Stimulated activated CD4-positive, alpha-beta T cell treated with anti-CD3 and anti-CD28 coated beads, Interleukin-12 subunit alpha, Interleukin-12 subunit beta, amount 100 ng/mL, for 4 hours (primary cell): ENCODE data around the gene YEATS2.
"Not testable (repeated sequence)": the region's sequence is repeated elsewhere in the genome, so short reads cannot be mapped to it uniquely, and the experiment has no call there.

Experiments
- DNase-seq: peaks from one replicate; pipeline ENCODE4 v3.0.0-alpha.2; 2020

Gene YEATS2

GRCh38 chr3:183718012-183718411 is 20.4 kb downstream of the YEATS2 start:
- DNase-seq = no peak

GRCh38 chr3:183725387-183725786 is 27.8 kb downstream of the YEATS2 start:
- DNase-seq = no peak

DNA sequence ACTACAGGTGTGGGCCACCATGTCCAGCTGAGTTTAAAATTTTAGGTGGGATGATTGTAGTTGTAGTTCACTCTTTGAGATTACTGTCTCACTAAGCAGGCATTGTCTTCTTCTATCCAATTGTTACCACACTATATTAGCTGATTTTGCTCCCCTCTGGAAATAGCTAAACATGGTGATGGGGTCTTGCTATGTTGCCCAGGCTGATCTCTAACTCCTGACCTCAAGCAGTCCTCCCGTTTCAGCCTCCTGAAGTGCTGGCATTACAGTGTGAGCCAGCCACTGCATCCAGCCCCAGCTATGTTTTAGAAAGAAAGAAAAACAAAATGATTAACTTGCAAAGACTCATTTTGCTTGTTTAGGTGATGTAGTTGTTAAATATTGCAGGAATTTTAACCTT is 30.6 kb downstream of the YEATS2 start:
- DNase-seq = no peak

GRCh38 chr3:183730361-183730760 is 32.8 kb downstream of the YEATS2 start:
- no peak for DNase-seq

DNA sequence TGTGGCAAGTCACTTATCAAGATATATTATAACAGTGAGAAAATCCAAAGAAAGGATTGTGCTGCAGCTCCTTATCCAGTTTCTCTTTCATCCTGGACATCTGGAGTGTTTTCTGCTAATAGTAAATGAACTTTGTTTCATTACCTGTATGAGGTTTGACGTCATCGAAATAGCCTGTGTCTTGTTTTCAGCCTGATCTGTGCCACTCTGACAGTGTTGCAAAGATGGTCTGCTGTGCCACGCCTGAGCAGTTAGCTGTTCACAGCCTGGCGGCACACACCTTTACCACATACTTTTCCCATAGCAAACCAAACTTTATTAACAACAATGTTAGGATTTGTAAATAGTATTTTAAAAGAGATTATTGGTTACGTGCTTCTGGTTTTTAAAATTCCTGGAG is 34.0 kb downstream of the YEATS2 start:
- DNase-seq = no peak

GRCh38 chr3:183733553-183733952 is 36.0 kb downstream of the YEATS2 start:
- DNase-seq = no peak

DNA sequence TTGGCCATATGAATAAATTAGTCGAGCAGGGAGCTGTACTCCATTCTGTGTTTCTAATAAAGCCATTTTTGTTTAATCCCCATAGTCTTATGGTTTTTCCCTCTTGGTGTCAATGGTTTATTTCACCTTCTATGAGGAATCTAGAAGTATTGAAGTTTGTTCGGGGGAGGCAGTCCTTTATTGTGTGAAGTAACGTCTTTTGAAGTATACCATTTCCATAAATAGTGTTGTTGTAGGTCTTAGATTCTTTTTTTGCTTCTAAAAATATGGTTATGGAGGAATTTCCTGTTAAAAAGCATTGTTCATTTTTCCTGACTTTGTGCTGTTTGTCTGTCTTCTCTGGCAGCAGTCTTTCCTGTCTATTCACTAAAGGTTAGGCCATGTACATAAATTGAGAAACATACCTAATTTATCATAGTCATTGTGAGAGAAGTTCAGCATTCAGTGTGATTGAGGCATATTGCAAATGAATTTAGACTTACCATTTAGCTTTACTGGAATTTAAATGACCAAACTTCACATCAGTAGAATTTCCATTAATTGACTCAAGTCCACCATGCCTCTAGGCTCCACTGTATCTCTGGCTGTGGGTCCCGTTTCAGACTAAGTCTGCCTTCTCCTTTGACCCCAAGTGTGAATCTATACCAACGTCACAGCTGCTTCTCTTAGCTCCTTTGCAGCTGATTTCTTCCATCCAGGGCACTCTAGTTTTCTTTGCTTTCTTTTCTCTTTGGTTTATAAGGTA is 37.3 kb downstream of the YEATS2 start:
- DNase-seq = no peak

DNA sequence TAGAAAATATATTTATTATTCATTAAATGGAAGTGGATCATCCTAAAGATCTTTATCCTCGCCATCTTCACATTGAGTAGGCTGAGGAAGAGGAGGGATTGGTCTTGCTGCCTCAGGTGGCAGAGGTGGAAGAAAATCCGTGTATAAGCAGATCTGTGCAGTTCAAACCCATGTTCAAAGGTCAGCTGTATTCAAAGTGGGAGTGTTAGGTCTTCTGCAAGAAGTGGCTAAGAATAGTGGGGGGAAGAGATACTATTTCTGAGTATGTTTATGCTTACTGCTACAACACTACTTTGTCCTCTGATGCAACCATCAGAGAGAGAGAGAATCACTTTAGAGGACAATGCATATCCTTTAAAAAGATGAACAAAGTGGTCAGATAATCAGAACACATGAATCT is 39.5 kb downstream of the YEATS2 start:
- no peak for DNase-seq

DNA sequence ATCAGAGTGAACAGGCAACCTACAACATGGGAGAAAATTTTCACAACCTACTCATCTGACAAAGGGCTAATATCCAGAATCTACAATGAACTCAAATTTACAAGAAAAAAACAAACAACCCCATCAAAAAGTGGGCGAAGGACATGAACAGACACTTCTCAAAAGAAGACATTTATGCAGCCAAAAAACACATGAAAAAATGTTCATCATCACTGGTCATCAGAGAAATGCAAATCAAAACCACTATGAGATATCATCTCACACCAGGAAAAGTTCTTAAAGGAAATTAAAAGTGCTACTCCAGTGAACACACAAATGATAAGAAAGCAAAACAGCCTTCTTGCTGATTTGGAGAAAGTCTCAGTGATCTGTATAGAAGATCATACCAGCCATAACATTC is 42.6 kb downstream of the YEATS2 start:
- DNase-seq = not testable (repeated sequence)

GRCh38 chr3:183743231-183743630 is 45.6 kb downstream of the YEATS2 start:
- no peak for DNase-seq

GRCh38 chr3:183745300-183746098 is 47.9 kb downstream of the YEATS2 start:
- DNase-seq = no peak

DNA sequence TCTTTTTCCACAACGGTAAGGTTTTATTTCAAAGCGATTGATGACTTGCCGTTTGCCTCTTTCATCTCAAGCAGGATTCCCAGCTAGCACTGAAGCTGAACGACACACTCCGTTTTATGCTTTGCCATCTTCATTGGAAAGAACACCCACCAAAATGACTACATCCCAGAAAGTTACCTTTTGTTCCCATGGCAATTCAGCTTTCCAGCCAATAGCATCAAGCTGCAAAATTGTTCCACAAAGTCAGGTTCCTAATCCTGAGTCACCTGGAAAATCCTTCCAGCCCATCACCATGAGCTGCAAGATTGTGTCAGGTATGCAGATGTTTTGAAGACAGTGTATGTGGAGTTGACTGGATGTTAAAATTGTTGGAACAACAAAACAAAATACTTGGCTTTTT is 56.5 kb downstream of the YEATS2 start:
- DNase-seq = no peak

DNA sequence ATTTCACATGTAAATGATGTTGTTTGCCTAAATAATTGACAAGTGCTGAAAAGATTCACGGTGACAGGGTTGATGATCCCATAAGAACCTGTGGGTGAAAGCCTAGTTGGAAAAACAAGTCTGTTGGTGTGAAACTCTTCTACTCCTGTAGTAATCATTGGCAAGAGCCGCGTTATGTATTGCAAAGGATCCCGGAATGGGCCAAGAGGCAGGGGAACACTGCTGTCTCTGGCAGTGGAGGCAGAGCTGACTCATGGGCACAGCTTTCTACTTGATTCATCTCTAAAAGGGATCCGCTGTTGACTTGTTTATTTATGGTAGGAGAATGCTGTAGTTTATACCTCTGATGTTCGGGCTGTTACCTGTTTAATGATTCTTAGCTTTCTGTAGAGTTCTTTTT is 64.7 kb downstream of the YEATS2 start:
- DNase-seq = no peak

- DNase-seq = no peak
These were observed 67.5 kb downstream of the YEATS2 start for GRCh38 chr3:183764847-183765731.

GRCh38 chr3:183766107-183766506 is 68.5 kb downstream of the YEATS2 start:
- no peak for DNase-seq

DNA sequence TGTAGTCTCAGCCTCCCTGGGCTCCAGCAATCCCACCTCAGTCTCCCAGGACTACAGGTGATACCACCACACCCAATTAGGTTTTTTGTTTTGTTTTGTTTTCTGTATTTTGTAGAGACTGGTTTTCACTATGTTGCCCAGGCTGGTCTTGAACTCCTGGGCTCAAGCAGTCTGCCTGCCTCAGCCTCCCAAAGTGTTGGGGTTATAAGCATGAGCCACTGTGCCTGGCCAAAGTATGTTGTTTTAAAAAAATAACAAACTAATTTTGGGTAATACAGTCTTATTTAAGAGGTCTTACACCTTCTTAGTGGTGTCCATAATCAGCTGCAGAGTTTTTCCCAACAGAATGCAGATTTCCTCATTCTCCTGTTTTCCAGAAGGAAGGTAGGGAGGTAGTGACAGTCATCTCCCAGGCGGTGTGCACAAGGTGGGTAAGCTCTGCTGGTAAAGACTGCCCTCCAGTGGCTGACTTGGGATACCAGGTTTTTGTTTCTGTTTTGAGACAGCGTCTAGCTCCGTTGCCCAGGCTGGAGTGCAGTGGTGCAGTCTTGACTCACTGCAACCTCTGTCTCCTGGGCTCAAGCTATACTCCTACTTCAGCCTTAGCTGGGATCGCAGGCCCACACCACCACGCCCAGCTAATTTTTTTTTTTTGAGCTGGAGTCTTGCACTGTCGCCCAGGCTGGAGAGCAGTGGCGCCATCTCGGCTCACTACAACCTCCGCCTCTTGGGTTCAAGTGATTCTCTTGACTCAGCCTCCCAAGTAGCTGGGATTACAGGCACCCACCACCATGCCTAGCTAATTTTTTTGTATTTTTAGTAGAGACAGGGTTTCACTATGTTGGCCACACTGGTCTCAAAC is 69.4 kb downstream of the YEATS2 start:
- peak; percentile 55 for DNase-seq

DNA sequence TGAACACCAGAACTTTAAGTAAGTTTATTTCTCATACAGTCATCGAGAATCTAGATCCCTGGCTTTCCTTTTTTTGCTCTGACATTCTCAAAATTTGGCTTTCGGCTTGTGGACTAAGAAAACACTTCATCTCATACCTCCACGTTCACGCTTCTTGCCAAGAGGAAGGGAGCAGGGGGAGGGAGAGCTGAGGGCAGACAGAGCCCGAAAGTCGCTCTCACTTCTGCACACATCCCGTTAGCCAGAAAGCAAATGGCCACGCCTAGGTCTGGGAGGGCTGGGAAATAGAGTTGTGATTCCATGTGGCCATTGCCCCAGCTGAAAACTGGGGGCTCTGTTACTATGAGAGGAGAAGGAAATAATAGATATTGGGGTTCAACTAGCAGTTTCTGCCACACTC is 70.5 kb downstream of the YEATS2 start:
- DNase-seq = no peak

DNA sequence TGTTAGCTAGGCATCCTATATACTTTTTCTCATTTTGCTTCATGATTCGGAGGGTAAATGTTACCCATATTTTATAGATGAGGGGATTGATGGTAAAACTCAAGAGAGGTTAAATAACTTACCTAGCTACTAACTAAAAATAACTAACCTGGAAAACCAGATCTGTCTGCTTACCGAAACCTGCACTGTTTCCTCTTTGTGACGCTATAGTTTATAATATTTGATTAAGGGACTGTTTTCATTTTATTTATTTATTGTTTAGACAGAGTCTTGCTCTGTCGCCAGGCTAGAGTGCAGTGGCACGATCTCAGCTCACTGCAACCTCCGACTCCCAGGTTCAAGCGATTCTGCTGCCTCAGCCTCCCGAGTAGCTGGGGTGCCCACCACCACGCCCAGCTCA is 71.9 kb downstream of the YEATS2 start:
- DNase-seq = no peak

GRCh38 chr3:183774631-183775030 is 77.0 kb downstream of the YEATS2 start:
- DNase-seq = no peak

- no peak for DNase-seq
These were observed 78.2 kb downstream of the YEATS2 start for GRCh38 chr3:183775781-183776180.

DNA sequence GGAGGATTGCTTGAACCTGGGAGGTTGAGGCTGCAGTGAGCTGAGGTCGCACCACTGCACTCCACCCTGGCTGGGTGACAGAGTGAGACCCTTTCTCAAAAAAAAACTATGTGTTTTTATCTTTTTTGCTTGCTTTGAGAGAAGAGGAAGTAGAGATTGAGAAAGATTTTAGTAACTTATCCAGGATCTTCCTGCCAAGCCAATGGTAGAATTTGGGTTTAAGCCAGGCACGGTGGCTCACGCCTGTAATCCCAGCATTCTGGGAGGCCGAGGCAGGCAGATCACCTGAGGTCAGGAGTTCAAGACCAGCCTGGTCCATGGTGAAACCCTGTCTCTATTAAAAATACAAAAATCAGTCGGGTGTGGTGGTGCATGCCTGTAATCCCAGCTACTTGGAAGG is 78.9 kb downstream of the YEATS2 start:
- DNase-seq = not testable (repeated sequence)

GRCh38 chr3:183777016-183777618 is 79.5 kb downstream of the YEATS2 start:
- DNase-seq = no peak
